ENCODE measurements around the gene PRSS57.
"Not testable (repeated sequence)": the region's sequence is repeated elsewhere in the genome, so short reads cannot be mapped to it uniquely, and the experiment has no call there.

The PRSS57 gene

GRCh38 chr19:695352-695949 lies at the start of gene PRSS57:
Gene PRSS57 (minus strand): TSS chr19:695452. CDS start chr19:695430, 22 bp downstream.
- DNase-seq (ENCODE audit: low read depth) = no peak

- no peak for DNase-seq (ENCODE audit: low read depth)
Observed at GRCh38 chr19:743168-743687, 48.0 kb upstream of the PRSS57 start.

- no peak for DNase-seq (ENCODE audit: low read depth)
Observed at GRCh38 chr19:742540-743075, 47.4 kb upstream of the PRSS57 start.

DNA sequence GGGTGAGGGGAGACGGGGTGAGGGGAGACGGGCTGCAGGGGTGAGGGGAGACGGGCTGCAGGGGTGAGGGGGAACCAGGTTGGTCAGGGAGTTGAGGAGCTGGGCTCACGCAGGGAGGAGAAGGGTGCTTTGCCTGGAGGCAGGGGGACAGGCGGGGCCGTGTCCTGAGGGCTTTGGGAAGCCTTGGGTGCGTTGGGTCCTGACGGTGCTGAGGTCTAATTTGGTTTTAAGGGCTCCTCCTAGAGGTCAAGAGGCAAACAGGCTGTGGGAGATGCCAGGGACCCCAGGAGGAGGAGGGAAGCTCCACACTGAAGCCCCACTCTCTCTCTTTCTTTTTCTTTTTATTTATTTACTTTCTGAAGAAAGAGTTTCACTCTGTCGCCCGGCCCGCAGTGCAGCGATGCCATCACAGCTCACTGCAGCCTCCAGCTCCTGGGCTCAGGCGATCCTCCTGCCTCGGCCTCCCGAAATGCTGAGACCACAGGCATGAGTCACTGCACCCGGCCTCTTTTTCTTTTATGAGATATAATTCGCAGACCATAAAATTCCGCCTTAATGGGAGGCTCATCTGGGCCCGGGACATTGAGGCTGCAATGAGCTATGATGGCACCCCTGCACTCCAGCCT lies 46.4 kb upstream of the PRSS57 start:
- no peak for DNase-seq (ENCODE audit: low read depth)

GRCh38 chr19:740816-741505 lies 45.7 kb upstream of the PRSS57 start:
- not testable (repeated sequence) for DNase-seq (ENCODE audit: low read depth)

- no peak for DNase-seq (ENCODE audit: low read depth)
Observed at GRCh38 chr19:739998-740715, 44.9 kb upstream of the PRSS57 start.

GRCh38 chr19:738509-739128 lies 43.4 kb upstream of the PRSS57 start:
- DNase-seq (ENCODE audit: low read depth) = no peak

DNA sequence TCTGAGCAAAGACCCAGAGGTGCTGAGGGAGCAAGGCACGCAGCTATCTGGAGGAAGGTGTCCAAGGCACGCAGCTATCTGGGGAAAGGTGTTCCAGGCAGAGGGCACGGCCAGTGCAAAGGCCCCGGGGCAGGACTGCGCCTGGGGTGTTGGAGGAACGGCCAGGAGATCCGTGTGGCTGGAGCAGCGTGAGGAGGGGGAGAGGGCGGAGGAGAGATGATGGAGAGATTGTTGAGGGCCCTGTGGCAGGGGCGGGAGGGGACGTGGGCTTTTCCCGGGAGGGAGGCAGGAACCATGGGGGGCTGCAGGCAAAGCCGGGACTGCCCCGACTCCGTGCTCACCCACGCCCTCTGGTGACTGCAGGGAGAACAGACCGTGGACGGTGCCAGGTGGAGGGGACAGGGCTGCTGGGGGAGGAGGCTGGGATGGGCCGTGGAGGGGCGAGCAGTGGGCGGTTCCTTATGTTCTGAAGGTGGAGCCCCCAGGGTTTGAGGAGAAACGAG lies 42.4 kb upstream of the PRSS57 start:
- DNase-seq (ENCODE audit: low read depth) = peak; percentile 25

GRCh38 chr19:736125-736524 lies 40.9 kb upstream of the PRSS57 start:
- no peak for DNase-seq (ENCODE audit: low read depth)

DNA sequence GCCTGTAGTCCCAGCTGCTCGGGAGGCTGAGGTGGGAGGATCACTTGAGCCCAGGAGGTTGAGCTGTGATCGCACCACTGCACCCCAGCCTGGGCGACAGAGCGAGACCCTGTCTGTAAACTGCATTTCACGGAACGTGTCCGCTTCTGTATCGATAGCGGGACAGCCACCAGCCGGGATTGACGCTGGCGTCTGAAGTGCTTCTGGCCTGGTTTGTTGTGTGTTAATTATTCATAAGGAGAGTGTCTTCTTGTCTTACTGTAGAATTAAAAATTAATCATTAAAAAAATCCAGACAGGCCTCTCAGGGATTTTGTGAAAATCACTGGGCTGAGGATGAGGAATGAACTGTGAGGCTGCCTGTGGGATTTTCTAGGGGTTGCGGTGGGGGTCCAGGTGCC lies 39.5 kb upstream of the PRSS57 start:
- no peak for DNase-seq (ENCODE audit: low read depth)

DNA sequence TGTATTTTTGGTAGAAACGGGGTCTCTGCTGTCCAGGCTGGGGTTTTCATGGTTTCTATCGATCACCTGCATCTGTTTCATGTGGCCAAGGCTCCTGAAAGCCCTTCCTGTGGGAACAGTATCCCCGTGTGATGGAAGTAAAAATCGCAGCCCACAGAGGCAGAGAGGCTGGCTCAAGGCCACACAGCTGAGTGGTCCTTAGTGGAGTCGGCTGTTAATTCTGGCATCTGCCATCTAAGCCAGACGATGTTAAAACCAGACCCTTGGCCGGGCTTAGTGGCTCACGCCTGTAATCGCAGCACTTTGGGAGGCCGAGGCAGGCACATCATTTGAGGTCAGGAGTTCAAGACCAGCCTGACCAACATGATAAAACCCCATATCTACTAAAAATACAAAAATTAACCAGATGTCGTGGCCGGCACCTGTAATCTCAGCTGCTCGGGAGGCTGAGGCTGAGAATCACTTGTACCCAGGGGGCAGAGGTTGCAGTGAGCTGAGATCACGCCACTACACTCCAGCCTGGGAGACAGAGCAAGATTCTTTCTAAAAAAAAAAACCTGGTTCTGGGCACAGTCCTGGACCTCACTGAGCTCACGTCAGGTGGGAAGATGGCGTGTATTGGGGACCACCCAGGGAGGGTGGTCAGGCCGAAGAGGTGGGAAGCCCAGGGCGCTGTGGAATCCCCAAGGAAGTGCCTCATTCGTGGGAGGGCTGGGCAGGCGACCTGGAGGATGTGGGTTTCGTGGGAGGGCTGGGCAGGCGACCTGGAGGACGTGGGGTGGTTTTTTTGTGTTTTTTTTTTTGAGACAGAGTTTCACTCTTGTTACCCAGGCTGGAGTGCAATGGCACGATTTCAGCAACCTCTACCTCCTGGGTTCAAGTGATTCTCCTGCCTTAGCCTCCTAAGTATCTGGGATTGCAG lies 37.2 kb upstream of the PRSS57 start:
- no peak for DNase-seq (ENCODE audit: low read depth)

GRCh38 chr19:731000-731399 lies 35.7 kb upstream of the PRSS57 start:
- no peak for DNase-seq (ENCODE audit: low read depth)

DNA sequence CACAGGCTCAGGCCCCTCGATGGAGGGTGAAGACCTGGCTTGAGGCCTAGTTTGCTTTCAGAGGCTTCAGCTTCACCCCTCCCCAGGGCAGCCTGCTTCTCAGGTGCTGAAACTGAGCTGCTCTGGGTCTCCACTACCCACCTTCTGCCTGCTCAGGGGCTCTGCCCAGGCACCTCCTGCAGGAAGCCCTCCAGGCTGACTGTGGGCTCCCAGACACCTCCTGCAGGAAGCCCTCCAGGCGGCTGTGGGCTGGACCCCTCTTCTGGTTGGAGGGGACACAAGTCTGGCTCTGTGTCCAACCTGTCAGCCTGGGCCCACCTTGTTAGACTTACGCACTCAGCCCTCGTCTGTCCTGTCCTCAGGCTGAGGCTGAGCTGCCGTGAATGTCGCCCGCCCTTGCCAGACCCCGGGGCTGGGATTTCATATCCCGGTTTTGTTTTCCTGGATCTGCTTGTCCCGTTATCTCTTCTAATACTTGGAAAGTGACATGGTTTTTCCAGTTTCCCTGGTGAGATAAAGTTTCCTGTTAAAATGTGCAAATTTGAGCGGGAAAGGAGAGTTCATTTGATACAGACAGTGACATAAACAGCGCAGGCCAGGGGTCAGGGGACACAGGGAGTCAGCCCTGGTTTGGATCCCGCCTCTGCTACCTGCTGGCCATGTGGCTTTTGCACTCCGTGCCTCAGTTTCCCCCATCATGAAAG lies 34.9 kb upstream of the PRSS57 start:
- no peak for DNase-seq (ENCODE audit: low read depth)

- DNase-seq (ENCODE audit: low read depth) = not testable (repeated sequence)
Observed at GRCh38 chr19:729564-729963, 34.3 kb upstream of the PRSS57 start.

GRCh38 chr19:728011-728410 lies 32.8 kb upstream of the PRSS57 start:
- no peak for DNase-seq (ENCODE audit: low read depth)

- DNase-seq (ENCODE audit: low read depth) = no peak
Observed at GRCh38 chr19:726993-727956, 32.0 kb upstream of the PRSS57 start.

- DNase-seq (ENCODE audit: low read depth) = no peak
Observed at GRCh38 chr19:725461-726089, 30.3 kb upstream of the PRSS57 start.

DNA sequence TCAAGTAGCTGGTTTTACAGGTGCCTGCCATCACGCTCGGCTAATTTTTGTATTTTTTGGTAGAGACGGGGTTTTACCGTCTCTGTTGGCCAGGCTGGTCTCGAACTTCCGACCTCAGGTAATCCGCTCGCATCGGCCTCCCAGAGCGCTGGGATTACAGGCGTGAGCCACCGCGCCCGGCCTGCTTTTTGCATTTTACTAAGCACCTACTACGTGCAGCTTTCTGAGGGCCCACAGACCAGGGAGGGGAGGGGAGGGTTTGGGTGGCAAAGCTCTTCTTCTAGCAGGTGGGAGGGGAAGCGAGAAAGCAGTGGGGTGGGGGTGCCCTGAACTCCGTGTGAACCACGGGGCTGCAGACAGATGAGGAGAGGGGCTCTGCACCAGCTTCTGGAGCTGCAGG lies 28.5 kb upstream of the PRSS57 start:
- no peak for DNase-seq (ENCODE audit: low read depth)

Data from stimulated activated CD8-positive, alpha-beta memory T cell treated with anti-CD3 and anti-CD28 coated beads, Interleukin-12 subunit alpha, Interleukin-12 subunit beta, amount 100 ng/mL, for 4 hours (primary cell).